ENCODE data around the gene RBM4B. TPM values are rescaled to one million over a fixed set of nuclear protein-coding genes. Genes with fewer than 3 reads are reported as not detected.
A peak's percentile ranks its signal among the peaks of the same experiment; 100 is the strongest.

The RBM4B gene
- total and polyA plus RNA-seq, 2 of the 13 experiments (the other 11 are each of a cell fraction or from before 2014, with no cell fraction given), result 25.8 to 32.4 TPM

- TF ChIP-seq ZNF335 (CRISPR knock-in tag; IDR thresholded peaks at IDR 0.05), result no peak; the same call in 1 of the 2 replicates
- 0 out of 2 replicates have a peak, but pooled peaks have one; percentile 45 for TF ChIP-seq KDM2A (CRISPR knock-in tag; IDR thresholded peaks at IDR 0.05; ENCODE audit: borderline replicate concordance, low read depth)
- TF ChIP-seq, protein P1, sequence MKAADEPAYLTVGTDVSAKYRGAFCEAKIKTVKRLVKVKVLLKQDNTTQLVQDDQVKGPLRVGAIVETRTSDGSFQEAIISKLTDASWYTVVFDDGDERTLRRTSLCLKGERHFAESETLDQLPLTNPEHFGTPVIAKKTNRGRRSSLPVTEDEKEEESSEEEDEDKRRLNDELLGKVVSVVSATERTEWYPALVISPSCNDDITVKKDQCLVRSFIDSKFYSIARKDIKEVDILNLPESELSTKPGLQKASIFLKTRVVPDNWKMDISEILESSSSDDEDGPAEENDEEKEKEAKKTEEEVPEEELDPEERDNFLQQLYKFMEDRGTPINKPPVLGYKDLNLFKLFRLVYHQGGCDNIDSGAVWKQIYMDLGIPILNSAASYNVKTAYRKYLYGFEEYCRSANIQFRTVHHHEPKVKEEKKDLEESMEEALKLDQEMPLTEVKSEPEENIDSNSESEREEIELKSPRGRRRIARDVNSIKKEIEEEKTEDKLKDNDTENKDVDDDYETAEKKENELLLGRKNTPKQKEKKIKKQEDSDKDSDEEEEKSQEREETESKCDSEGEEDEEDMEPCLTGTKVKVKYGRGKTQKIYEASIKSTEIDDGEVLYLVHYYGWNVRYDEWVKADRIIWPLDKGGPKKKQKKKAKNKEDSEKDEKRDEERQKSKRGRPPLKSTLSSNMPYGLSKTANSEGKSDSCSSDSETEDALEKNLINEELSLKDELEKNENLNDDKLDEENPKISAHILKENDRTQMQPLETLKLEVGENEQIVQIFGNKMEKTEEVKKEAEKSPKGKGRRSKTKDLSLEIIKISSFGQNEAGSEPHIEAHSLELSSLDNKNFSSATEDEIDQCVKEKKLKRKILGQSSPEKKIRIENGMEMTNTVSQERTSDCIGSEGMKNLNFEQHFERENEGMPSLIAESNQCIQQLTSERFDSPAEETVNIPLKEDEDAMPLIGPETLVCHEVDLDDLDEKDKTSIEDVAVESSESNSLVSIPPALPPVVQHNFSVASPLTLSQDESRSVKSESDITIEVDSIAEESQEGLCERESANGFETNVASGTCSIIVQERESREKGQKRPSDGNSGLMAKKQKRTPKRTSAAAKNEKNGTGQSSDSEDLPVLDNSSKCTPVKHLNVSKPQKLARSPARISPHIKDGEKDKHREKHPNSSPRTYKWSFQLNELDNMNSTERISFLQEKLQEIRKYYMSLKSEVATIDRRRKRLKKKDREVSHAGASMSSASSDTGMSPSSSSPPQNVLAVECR (CRISPR knock-in tag; IDR thresholded peaks at IDR 0.05; ENCODE audit: borderline replicate concordance), result peak; percentile 56; the same call in 1 of the 2 replicates
- no peak for TF ChIP-seq CAMTA2 (CRISPR knock-in tag; IDR thresholded peaks at IDR 0.05; ENCODE audit: borderline replicate concordance)
- no peak for TF ChIP-seq AGO2 (optimal IDR thresholded peaks at IDR 0.05; ENCODE audit: low read depth, low read length)
- TF ChIP-seq RXRA (CRISPR knock-in tag; IDR thresholded peaks at IDR 0.05), result peak; percentile 55; the same call in 1 of the 2 replicates
- no peak for TF ChIP-seq EZH2 (conservative IDR thresholded peaks at IDR 0.05; ENCODE audit: low read depth, low read length)
- no peak for TF ChIP-seq RCOR2 (CRISPR knock-in tag; IDR thresholded peaks at IDR 0.05)
- no peak for TF ChIP-seq ZNF337 (CRISPR knock-in tag; IDR thresholded peaks at IDR 0.05; ENCODE audit: borderline replicate concordance, low read depth)
- no peak for TF ChIP-seq SPEN (CRISPR knock-in tag; IDR thresholded peaks at IDR 0.05; ENCODE audit: low read depth)
- 0 out of 2 replicates have a peak, but pooled peaks have one; percentile 28 for TF ChIP-seq TFDP2 (CRISPR knock-in tag; IDR thresholded peaks at IDR 0.05)
- peak; percentile 26; the same call in 1 of the 2 replicates for TF ChIP-seq ERF (CRISPR knock-in tag; IDR thresholded peaks at IDR 0.05)
- peak; percentile 48; the same call in 1 of the 2 replicates for TF ChIP-seq TGIF2 (CRISPR knock-in tag; IDR thresholded peaks at IDR 0.05)
- peak; percentile 50 for TF ChIP-seq HNRNPLL (IDR thresholded peaks at IDR 0.05; ENCODE audit: low read depth, low read length, poor library complexity, severe bottlenecking)
- TF ChIP-seq HDAC1 (CRISPR knock-in tag; IDR thresholded peaks at IDR 0.05), result peak; percentile 55; the same call in 1 of the 2 replicates
- TF ChIP-seq YY1 (IDR thresholded peaks at IDR 0.05; ENCODE audit: insufficient read depth, insufficient replicate concordance, low read depth, low read length), result no peak
- TF ChIP-seq TFDP1 (CRISPR knock-in tag; IDR thresholded peaks at IDR 0.05; ENCODE audit: borderline replicate concordance), result no peak; the same call in 1 of the 2 replicates
- TF ChIP-seq, protein P2, sequence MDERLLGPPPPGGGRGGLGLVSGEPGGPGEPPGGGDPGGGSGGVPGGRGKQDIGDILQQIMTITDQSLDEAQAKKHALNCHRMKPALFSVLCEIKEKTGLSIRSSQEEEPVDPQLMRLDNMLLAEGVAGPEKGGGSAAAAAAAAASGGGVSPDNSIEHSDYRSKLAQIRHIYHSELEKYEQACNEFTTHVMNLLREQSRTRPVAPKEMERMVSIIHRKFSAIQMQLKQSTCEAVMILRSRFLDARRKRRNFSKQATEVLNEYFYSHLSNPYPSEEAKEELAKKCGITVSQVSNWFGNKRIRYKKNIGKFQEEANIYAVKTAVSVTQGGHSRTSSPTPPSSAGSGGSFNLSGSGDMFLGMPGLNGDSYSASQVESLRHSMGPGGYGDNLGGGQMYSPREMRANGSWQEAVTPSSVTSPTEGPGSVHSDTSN (CRISPR knock-in tag; IDR thresholded peaks at IDR 0.05), result no peak
- TF ChIP-seq, protein P3, sequence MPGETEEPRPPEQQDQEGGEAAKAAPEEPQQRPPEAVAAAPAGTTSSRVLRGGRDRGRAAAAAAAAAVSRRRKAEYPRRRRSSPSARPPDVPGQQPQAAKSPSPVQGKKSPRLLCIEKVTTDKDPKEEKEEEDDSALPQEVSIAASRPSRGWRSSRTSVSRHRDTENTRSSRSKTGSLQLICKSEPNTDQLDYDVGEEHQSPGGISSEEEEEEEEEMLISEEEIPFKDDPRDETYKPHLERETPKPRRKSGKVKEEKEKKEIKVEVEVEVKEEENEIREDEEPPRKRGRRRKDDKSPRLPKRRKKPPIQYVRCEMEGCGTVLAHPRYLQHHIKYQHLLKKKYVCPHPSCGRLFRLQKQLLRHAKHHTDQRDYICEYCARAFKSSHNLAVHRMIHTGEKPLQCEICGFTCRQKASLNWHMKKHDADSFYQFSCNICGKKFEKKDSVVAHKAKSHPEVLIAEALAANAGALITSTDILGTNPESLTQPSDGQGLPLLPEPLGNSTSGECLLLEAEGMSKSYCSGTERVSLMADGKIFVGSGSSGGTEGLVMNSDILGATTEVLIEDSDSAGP (CRISPR knock-in tag; IDR thresholded peaks at IDR 0.05; ENCODE audit: borderline replicate concordance), result peak; percentile 41; the same call in 1 of the 2 replicates
These were observed 40.8 kb upstream of the RBM4B start (continued) for GRCh38 chr11:66718320-66718971.

Measured in HepG2 (cell line).